ENCODE results near the gene CCDC169.

The CCDC169 gene

DNA sequence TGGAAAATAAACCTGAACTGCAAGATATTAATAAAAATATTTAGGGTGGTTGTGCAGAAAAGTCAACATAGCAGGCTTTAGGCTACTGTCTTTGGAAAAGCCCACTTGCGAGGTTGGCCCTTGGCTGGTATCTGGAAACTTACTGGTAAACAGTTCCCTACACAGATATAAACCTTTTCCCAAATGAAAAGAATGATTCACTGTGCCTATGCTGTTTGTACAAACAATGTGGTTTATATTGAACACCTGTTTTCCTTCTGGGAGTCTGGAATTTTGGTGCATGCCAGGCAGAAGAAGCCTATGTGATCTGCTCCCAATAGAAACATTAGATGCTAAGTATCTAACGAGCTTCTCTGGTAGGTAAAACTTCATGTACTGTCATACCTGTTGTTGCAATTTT, 53.5 kb downstream of the CCDC169 start:
- H3K4me3 Mint-ChIP-seq = no peak overlapping the region
- no peaks in the 10 kb centered on the region for H3K9me3 Mint-ChIP-seq
- H3K36me3 Mint-ChIP-seq = no peaks in the 10 kb centered on the region
- no peaks in the 10 kb centered on the region for H3K27me3 Mint-ChIP-seq
- H3K27ac Mint-ChIP-seq = no peak overlapping the region
- DNase-seq = no peak
- no peaks in the 10 kb centered on the region for H3K4me1 Mint-ChIP-seq
- CTCF ChIA-PET = no interaction called here

GRCh38 chr13:36242761-36243160, 54.9 kb downstream of the CCDC169 start:
- Mint-ChIP-seq H3K36me3 (no peaks in the 10 kb centered on the region), H3K4me1 (no peaks in the 10 kb centered on the region), H3K27ac (no peak overlapping the region), H3K9me3 (no peaks in the 10 kb centered on the region), H3K27me3 (no peaks in the 10 kb centered on the region), H3K4me3 (no peak overlapping the region)
- no peak for DNase-seq
- CTCF ChIA-PET = no interaction called here

DNA sequence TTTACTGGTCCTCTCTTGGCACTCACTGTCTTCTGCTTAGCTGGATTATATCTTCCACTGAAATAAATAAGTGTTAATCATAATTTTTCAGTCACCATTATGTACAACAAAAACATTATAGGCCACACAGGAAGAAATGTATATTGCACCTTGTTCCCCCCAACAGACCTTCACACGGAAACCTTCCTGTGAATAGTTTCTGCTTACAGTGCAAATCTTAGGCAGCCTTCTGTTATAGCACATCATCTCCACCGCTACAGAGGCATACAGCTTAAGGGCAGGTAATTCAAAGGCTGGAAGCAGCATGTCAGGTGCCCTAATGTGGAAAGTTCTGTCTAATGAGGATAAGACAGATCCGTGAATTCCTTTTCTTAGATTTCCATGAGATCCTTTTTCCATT, 66.4 kb downstream of the CCDC169 start:
- H3K36me3 Mint-ChIP-seq = no peaks in the 10 kb centered on the region
- CTCF ChIA-PET = no interaction called here
- H3K9me3 Mint-ChIP-seq = no peaks in the 10 kb centered on the region

DNA sequence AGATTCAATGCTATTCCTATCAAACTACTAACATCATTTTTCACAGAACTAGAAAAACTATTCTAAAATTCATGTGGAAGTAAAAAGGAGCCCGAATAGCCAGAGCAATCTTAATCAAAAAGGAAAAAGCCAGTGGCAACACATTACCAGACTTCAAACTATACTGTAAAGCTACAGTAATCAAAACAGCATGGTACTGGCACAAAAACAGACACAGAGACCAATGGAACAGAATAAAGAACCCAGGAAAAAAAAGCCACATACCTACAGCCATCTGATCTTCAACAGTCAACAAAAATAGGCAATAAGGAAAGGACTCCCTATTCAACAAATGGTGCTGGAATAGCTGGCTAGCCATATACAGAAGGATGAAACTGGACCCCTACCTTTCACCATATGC, 72.9 kb downstream of the CCDC169 start:
- Mint-ChIP-seq H3K27me3 (no peaks in the 10 kb centered on the region), H3K27ac (no peak overlapping the region), H3K9me3 (peaks cover 7% of the 10 kb centered on the region), H3K4me3 (no peak overlapping the region), H3K4me1 (no peaks in the 10 kb centered on the region), H3K36me3 (no peaks in the 10 kb centered on the region)
- no peak for DNase-seq
- CTCF ChIA-PET = no interaction called here

More for the DNA sequence above, 66.4 kb downstream of the CCDC169 start:
- no peak for DNase-seq
- H3K27me3 Mint-ChIP-seq = no peaks in the 10 kb centered on the region
- H3K27ac Mint-ChIP-seq = no peak overlapping the region
- no peaks in the 10 kb centered on the region for H3K4me1 Mint-ChIP-seq
- no peak overlapping the region for H3K4me3 Mint-ChIP-seq

DNA sequence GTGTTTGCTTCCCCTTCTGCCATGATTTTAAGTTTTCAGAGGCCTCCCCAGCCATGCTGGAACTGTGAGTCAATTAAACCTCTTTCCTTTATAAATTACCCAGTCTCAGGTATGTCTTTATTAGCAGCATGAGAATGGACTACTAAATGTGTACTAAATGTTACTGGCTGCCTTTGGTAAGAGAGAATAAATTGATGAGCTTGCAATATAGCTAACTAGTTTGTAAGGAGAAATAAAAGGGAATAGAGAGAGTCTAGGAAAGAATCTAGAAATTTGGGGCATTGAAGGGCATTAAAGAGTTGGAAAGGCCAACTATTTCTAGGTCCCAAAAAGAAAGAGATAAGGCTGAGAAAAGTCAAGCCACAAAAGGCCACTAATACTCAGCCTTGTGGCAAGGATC, 77.7 kb downstream of the CCDC169 start:
- no peak for DNase-seq
- H3K4me3 Mint-ChIP-seq = no peak overlapping the region
- CTCF ChIA-PET = no interaction called here
- no peaks in the 10 kb centered on the region for H3K4me1 Mint-ChIP-seq
- H3K36me3 Mint-ChIP-seq = no peaks in the 10 kb centered on the region
- H3K27ac Mint-ChIP-seq = no peak overlapping the region
- H3K27me3 Mint-ChIP-seq = no peaks in the 10 kb centered on the region
- H3K9me3 Mint-ChIP-seq = peaks cover 10% of the 10 kb centered on the region

GRCh38 chr13:36217456-36217855, 80.2 kb downstream of the CCDC169 start:
- Mint-ChIP-seq H3K9me3 (peaks cover 5% of the 10 kb centered on the region), H3K27me3 (no peaks in the 10 kb centered on the region), H3K36me3 (no peaks in the 10 kb centered on the region), H3K27ac (no peak overlapping the region), H3K4me1 (no peaks in the 10 kb centered on the region), H3K4me3 (no peak overlapping the region)
- DNase-seq = no peak
- CTCF ChIA-PET = no interaction called here

DNA sequence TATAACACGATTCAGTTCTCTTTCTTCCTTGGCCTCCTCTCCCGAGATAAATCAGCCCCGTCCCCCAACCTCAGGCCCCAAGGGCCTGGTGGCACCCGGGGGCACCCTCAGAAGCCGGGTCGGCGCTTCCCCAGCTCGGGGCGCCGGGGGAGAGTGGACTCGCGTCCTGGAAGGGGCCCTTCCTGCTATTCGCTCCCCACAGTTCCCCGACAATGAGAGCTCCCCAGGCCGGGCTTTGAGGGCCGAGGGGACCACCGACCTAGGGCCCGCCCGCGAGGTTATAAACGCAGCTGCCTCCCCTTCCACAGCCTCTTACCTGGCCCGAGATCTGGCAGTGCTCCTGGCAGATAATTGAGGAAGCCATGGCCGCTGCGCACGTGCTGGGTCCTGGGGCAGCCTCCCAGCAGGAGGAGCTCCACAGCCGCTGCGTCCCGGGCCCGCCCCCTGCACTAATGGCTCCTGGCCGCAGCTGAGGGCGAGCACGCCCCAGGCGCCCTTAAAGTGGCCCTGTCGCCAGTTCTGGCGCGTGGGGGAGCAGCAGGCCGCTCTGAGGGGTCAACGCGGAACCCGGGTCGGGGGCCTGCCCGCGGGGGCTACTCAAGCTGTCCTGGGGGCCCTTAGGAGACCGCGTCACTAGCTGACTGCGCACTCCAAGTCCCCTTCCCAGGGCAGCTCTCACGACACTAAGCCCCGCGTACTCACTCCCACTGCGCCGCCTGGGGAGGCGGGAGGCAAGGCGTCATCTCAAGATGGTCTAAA, 83.3 kb downstream of the CCDC169 start, which contains the start of gene SOHLH2:
Gene SOHLH2 (minus strand): TSS at position 394 of the 759 bp plus-strand sequence. CDS start 30 bp downstream, at position 364.
- CTCF ChIA-PET = no interaction called here
- no peak for DNase-seq
- H3K27me3 Mint-ChIP-seq = peaks cover 4% of the 10 kb centered on the region
- no peaks in the 10 kb centered on the region for H3K36me3 Mint-ChIP-seq
- H3K4me3 Mint-ChIP-seq = no peak within 1 kb of the TSS
- no peaks in the 10 kb centered on the region for H3K4me1 Mint-ChIP-seq
- H3K9me3 Mint-ChIP-seq = peaks cover 5% of the 10 kb centered on the region
- no peak within 1 kb of the TSS for H3K27ac Mint-ChIP-seq

- no peak overlapping the region for H3K4me3 Mint-ChIP-seq
- no peaks in the 10 kb centered on the region for H3K36me3 Mint-ChIP-seq
- DNase-seq = no peak
- no peak overlapping the region for H3K27ac Mint-ChIP-seq
- CTCF ChIA-PET = no interaction called here
- H3K27me3 Mint-ChIP-seq = peaks cover 4% of the 10 kb centered on the region
- H3K9me3 Mint-ChIP-seq = peaks cover 2% of the 10 kb centered on the region
- no peaks in the 10 kb centered on the region for H3K4me1 Mint-ChIP-seq
These were observed 84.8 kb downstream of the CCDC169 start for GRCh38 chr13:36212789-36213188.

DNA sequence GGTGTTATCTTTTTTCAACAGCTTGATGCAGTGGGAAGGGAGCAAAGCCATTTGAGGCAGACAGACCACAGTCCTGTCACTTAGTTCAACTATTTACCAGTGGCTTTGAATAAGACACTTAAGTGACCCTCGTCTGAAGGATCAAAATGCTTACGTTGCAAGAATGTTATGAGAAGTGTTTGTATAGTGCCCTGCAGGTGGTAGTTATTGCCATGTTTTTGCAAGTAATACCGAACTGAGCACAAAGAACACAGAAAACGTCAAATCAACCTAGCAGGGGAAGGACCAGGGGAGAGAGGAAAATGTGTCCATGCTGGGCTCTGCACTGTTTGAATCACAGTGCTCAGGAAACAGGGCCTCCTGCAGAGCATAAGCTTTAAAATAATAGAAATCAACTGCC, 86.0 kb downstream of the CCDC169 start:
- CTCF ChIA-PET = no interaction called here
- H3K9me3 Mint-ChIP-seq = peaks cover 2% of the 10 kb centered on the region
- no peaks in the 10 kb centered on the region for H3K36me3 Mint-ChIP-seq
- DNase-seq = no peak
- H3K27me3 Mint-ChIP-seq = peaks cover 4% of the 10 kb centered on the region
- H3K4me1 Mint-ChIP-seq = no peaks in the 10 kb centered on the region
- no peak overlapping the region for H3K27ac Mint-ChIP-seq
- no peak overlapping the region for H3K4me3 Mint-ChIP-seq

DNA sequence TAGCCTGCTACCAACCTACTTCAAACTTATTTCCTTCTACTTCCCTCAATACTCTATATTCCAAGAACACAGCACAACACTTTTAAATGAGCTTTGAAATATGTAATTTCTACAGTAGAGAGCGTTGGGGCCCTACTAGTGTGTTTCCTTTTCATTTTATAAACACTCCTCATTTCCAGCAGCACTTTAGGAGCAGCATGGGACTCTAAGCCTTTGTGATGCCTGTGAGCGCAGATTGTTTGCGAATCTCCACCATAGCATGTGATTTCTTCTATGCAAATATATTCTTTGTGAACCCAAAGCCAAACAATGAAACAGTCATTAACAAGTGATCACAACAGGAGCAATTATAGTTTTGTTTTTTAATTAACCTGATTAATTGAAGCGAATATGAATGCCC, 86.9 kb downstream of the CCDC169 start:
- Mint-ChIP-seq H3K27me3 (peaks cover 4% of the 10 kb centered on the region), H3K4me3 (no peak overlapping the region), H3K4me1 (no peaks in the 10 kb centered on the region), H3K27ac (no peak overlapping the region), H3K36me3 (no peaks in the 10 kb centered on the region), H3K9me3 (peaks cover 2% of the 10 kb centered on the region)
- no peak for DNase-seq
- CTCF ChIA-PET = no interaction called here

- H3K27ac Mint-ChIP-seq = no peak overlapping the region
- no peak for DNase-seq
- CTCF ChIA-PET = no interaction called here
- H3K36me3 Mint-ChIP-seq = no peaks in the 10 kb centered on the region
- no peak overlapping the region for H3K4me3 Mint-ChIP-seq
- no peaks in the 10 kb centered on the region for H3K9me3 Mint-ChIP-seq
- H3K27me3 Mint-ChIP-seq = peaks cover 4% of the 10 kb centered on the region
- no peaks in the 10 kb centered on the region for H3K4me1 Mint-ChIP-seq
These were observed 89.9 kb downstream of the CCDC169 start for GRCh38 chr13:36207672-36208071.

DNA sequence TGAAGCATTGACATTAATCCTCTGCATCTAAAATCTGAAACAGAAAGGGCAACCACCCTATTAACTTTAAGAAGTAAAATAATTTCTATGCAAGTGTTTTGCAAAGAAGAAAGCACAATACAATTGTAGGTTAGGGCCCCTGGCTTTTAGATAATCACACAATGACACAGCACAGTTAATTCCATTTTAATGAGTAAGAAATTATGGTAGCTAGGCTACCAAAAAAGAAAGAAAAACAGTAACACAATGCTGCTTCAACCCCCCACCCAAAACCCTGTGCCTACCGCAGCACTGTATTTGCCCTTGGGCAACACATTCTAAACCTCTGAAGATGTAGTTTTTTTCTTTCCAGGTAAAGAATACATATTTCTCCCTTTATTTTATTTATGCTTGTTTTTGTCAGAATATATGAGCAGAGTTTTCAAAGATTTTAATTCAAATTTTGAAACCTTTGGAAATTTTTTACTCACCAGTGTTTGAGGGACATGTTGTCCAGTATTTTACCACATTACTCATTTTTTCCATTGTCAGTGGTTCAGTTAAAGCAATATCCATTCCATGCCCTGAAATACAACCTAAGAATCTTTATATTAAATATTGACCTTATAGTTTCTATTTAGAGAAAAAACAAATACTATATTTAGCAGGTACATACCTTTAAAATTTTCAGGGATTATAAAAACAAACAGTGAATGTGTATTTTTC, 104.3 kb downstream of the CCDC169 start:
- CTCF ChIA-PET = no interaction called here
- DNase-seq = no peak
- no peak overlapping the region for H3K4me3 Mint-ChIP-seq
- H3K4me1 Mint-ChIP-seq = no peaks in the 10 kb centered on the region
- no peaks in the 10 kb centered on the region for H3K9me3 Mint-ChIP-seq
- no peaks in the 10 kb centered on the region for H3K27me3 Mint-ChIP-seq
- no peak overlapping the region for H3K27ac Mint-ChIP-seq
- H3K36me3 Mint-ChIP-seq = no peaks in the 10 kb centered on the region

- no peaks in the 10 kb centered on the region for H3K4me1 Mint-ChIP-seq
- H3K36me3 Mint-ChIP-seq = no peaks in the 10 kb centered on the region
- H3K27me3 Mint-ChIP-seq = no peaks in the 10 kb centered on the region
- no peak overlapping the region for H3K4me3 Mint-ChIP-seq
- no peak for DNase-seq
- H3K27ac Mint-ChIP-seq = no peak overlapping the region
- CTCF ChIA-PET = no interaction called here
- no peaks in the 10 kb centered on the region for H3K9me3 Mint-ChIP-seq
These were observed 105.4 kb downstream of the CCDC169 start for GRCh38 chr13:36192166-36192565.

DNA sequence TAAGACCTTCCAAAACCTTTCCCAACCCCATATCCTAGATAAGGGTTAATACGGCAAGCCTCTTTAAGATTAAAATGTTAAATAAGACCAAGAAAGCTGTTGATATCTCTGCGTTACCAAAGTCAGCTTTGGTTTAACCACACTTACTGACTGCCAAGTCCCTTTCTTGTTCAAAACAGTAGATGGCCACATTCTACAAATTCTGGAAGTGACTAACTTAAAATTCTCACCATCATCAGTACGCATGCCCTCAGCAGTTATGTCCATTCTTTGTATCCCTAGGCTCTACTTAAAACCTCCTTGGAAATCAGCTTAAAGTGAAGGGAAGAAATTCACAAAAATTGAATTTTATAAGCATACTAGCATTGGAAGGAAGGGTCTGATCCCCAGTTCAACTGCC, 106.8 kb downstream of the CCDC169 start:
- no peaks in the 10 kb centered on the region for H3K4me1 Mint-ChIP-seq
- H3K27ac Mint-ChIP-seq = no peak overlapping the region
- no peaks in the 10 kb centered on the region for H3K27me3 Mint-ChIP-seq
- no peaks in the 10 kb centered on the region for H3K36me3 Mint-ChIP-seq
- DNase-seq = no peak
- no peaks in the 10 kb centered on the region for H3K9me3 Mint-ChIP-seq
- CTCF ChIA-PET = interaction anchor here (0.6 kb wide), 1 partner anchor 211 kb away, joined by 3 read pairs; no protein-coding TSS in a partner anchor
- H3K4me3 Mint-ChIP-seq = no peak overlapping the region

DNA sequence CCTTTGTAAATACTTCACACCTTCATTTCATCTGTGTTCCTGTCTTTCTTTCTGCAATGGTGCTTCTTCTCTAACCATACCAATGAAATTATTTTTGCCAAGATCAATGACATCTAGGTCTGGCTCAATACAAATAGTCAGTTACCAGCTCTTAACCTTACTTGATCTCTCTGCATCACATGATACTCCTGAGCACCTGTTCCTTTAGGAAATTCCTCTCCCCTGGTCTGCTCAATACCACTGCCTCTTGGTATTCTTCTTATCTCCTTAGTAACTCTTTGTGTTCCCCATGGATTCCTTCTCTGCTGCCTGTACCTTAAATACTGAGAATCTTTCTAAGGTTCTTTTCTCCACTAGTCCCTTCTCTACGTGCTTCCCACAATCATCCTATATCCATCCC, 109.2 kb downstream of the CCDC169 start:
- CTCF ChIA-PET = no interaction called here
- H3K9me3 Mint-ChIP-seq = no peaks in the 10 kb centered on the region

More for the DNA sequence above, 109.2 kb downstream of the CCDC169 start:
- Mint-ChIP-seq H3K4me3 (no peak overlapping the region), H3K4me1 (no peaks in the 10 kb centered on the region), H3K36me3 (no peaks in the 10 kb centered on the region), H3K27me3 (no peaks in the 10 kb centered on the region), H3K27ac (no peak overlapping the region)
- DNase-seq = no peak

All from activated naive CD4-positive, alpha-beta T cell treated with anti-CD3 and anti-CD28 coated beads, Interleukin-2, amount 10 ng/mL, durations not matched to agents 7 days and 5 days (primary cell).